ENCODE measurements around the gene IFNG-AS1.

DNA sequence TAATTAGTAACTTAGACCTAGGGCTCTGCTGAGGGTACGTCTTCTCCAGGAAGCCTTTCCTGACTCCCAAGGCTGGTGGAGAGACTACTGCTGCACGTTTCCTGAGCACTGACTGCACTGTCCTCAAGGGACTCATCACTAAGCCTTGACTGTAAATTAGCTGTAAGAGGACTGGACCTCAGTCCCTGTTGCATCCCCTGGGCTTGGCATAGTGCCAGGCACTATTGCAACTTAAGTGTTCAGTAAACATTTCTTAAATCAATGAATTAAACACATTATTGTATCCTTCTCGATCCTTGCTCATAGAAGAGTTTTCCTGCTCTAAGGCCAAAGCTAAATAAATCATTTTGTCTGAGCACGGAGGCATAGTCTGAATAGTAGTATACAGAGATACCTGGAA lies 31.9 kb upstream of the IFNG-AS1 start:
- TF ChIP-seq CTCF (IDR thresholded peaks at IDR 0.05) = no peak
- no peak for TF ChIP-seq EP300 (IDR thresholded peaks at IDR 0.05)
